ENCODE measurements around the gene GRIFIN.

DNA sequence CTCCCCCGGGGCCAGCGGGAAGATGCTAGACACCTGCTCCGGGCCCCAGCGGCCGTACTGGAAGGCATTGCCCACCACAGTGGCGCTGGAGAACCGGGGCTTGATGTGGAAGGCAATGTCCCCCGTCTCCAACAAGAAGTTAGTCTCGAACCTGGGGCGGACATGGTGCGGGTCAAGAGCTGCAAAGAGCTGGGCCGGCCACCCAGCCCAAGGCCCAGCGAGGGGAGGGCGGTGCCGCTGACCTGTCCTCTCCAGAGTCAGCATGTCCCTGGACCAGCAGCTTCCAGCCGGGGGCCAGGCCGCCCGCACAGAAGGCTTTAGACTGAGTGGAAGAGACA, 551 bp downstream of the GRIFIN start:
- TF ChIP-seq, protein P1, sequence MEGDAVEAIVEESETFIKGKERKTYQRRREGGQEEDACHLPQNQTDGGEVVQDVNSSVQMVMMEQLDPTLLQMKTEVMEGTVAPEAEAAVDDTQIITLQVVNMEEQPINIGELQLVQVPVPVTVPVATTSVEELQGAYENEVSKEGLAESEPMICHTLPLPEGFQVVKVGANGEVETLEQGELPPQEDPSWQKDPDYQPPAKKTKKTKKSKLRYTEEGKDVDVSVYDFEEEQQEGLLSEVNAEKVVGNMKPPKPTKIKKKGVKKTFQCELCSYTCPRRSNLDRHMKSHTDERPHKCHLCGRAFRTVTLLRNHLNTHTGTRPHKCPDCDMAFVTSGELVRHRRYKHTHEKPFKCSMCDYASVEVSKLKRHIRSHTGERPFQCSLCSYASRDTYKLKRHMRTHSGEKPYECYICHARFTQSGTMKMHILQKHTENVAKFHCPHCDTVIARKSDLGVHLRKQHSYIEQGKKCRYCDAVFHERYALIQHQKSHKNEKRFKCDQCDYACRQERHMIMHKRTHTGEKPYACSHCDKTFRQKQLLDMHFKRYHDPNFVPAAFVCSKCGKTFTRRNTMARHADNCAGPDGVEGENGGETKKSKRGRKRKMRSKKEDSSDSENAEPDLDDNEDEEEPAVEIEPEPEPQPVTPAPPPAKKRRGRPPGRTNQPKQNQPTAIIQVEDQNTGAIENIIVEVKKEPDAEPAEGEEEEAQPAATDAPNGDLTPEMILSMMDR (conservative IDR thresholded peaks at IDR 0.05; ENCODE audit: low read depth, low read length): no peak
- TF ChIP-seq EZH2phosphoT487 (IDR thresholded peaks at IDR 0.05; ENCODE audit: borderline replicate concordance, low read length): no peak

Measured in PC-3 (cell line).